Measurements from ENCODE around the gene PSENEN.

PSENEN gene

GRCh38 chr19:35751839-35752745 lies 6.6 kb downstream of the PSENEN start:
- Histone ChIP-seq H3K27me3 (ENCODE audit: insufficient read depth, low read length, poor library complexity, severe bottlenecking) (no peaks in the 10 kb centered on the region), H2AFZ (ENCODE audit: low read length) (no peak overlapping the region), H3K4me2 (ENCODE audit: low read depth, low read length, poor library complexity, severe bottlenecking) (no peak overlapping the region), H3K4me3 (ENCODE audit: low read length, poor library complexity, severe bottlenecking) (no peak overlapping the region), H4K20me1 (ENCODE audit: insufficient read depth, low read length, poor library complexity, severe bottlenecking) (no peaks in the 10 kb centered on the region), H3K36me3 (ENCODE audit: insufficient read depth, low read length) (no peaks in the 10 kb centered on the region; the same call in 1 of the 2 replicates), H3F3A (ENCODE audit: low read depth) (no peaks in the 10 kb centered on the region), H3K4me1 (ENCODE audit: insufficient read depth, low read length, poor library complexity, severe bottlenecking) (peaks cover 15% of the 10 kb centered on the region), H3K9me2 (replicated peaks; ENCODE audit: low read depth, low read length) (no peaks in the 10 kb centered on the region), H3K9ac (ENCODE audit: low read depth, low read length, poor library complexity, severe bottlenecking) (no peak overlapping the region), H3K79me2 (ENCODE audit: insufficient read depth, low read length) (peaks cover 13% of the 10 kb centered on the region; the same call in 1 of the 2 replicates), H3K9me3 (ENCODE audit: insufficient read depth, low read depth, low read length) (no peaks in the 10 kb centered on the region)
- no peak for TF ChIP-seq EZH2phosphoT487 (IDR thresholded peaks at IDR 0.05; ENCODE audit: borderline replicate concordance)
- no peak for TF ChIP-seq CTCF (conservative IDR thresholded peaks at IDR 0.05; ENCODE audit: low read length)

GRCh38 chr19:35752746-35753350 lies 7.4 kb downstream of the PSENEN start:
- Histone ChIP-seq H3K9me2 (replicated peaks; ENCODE audit: low read depth, low read length) (no peaks in the 10 kb centered on the region), H3K36me3 (ENCODE audit: insufficient read depth, low read length) (no peaks in the 10 kb centered on the region; the same call in 1 of the 2 replicates), H3K27me3 (ENCODE audit: insufficient read depth, low read length, poor library complexity, severe bottlenecking) (no peaks in the 10 kb centered on the region), H2AFZ (ENCODE audit: low read length) (no peak overlapping the region), H3K79me2 (ENCODE audit: insufficient read depth, low read length) (peaks cover 13% of the 10 kb centered on the region; the same call in 1 of the 2 replicates), H3K4me1 (ENCODE audit: insufficient read depth, low read length, poor library complexity, severe bottlenecking) (peaks cover 17% of the 10 kb centered on the region), H3K9ac (ENCODE audit: low read depth, low read length, poor library complexity, severe bottlenecking) (no peak overlapping the region), H3F3A (ENCODE audit: low read depth) (no peaks in the 10 kb centered on the region), H3K9me3 (ENCODE audit: insufficient read depth, low read depth, low read length) (no peaks in the 10 kb centered on the region), H4K20me1 (ENCODE audit: insufficient read depth, low read length, poor library complexity, severe bottlenecking) (no peaks in the 10 kb centered on the region), H3K4me3 (ENCODE audit: low read length, poor library complexity, severe bottlenecking) (no peak overlapping the region), H3K4me2 (ENCODE audit: low read depth, low read length, poor library complexity, severe bottlenecking) (no peak overlapping the region)
- no peak for TF ChIP-seq CTCF (conservative IDR thresholded peaks at IDR 0.05; ENCODE audit: low read length)
- TF ChIP-seq EZH2phosphoT487 (IDR thresholded peaks at IDR 0.05; ENCODE audit: borderline replicate concordance): no peak

- H4K20me1 ChIP-seq (ENCODE audit: insufficient read depth, low read length, poor library complexity, severe bottlenecking): no peaks in the 10 kb centered on the region
- no peak overlapping the region for H3K4me3 ChIP-seq (ENCODE audit: low read length, poor library complexity, severe bottlenecking)
- H3K36me3 ChIP-seq (ENCODE audit: insufficient read depth, low read length): no peaks in the 10 kb centered on the region; the same call in 1 of the 2 replicates
Measured at GRCh38 chr19:35753634-35754369, 8.4 kb downstream of the PSENEN start.

More at GRCh38 chr19:35753634-35754369, 8.4 kb downstream of the PSENEN start:
- no peak overlapping the region for H3K4me2 ChIP-seq (ENCODE audit: low read depth, low read length, poor library complexity, severe bottlenecking)
- H3K79me2 ChIP-seq (ENCODE audit: insufficient read depth, low read length): peaks cover 11% of the 10 kb centered on the region; the same call in 1 of the 2 replicates
- no peaks in the 10 kb centered on the region for H3K27me3 ChIP-seq (ENCODE audit: insufficient read depth, low read length, poor library complexity, severe bottlenecking)
- no peak for TF ChIP-seq EZH2phosphoT487 (IDR thresholded peaks at IDR 0.05; ENCODE audit: borderline replicate concordance)
- no peak for TF ChIP-seq CTCF (conservative IDR thresholded peaks at IDR 0.05; ENCODE audit: low read length)
- no peak overlapping the region for H3K9ac ChIP-seq (ENCODE audit: low read depth, low read length, poor library complexity, severe bottlenecking)
- no peak overlapping the region for H2AFZ ChIP-seq (ENCODE audit: low read length)
- no peaks in the 10 kb centered on the region for H3F3A ChIP-seq (ENCODE audit: low read depth)
- H3K9me3 ChIP-seq (ENCODE audit: insufficient read depth, low read depth, low read length): no peaks in the 10 kb centered on the region
- H3K4me1 ChIP-seq (ENCODE audit: insufficient read depth, low read length, poor library complexity, severe bottlenecking): peaks cover 15% of the 10 kb centered on the region
- H3K9me2 ChIP-seq (replicated peaks; ENCODE audit: low read depth, low read length): no peaks in the 10 kb centered on the region

Data from Loucy (cell line).